GM10266 (cell line): ENCODE measurements around the gene HOXB6.

Experiments used
- DNase-seq: peaks from one replicate; pipeline ENCODE4 v3.0.0; 2012; ENCODE audit errors: extremely low spot score
- CTCF ChIP-seq: IDR thresholded peaks from 2 replicates; pipeline ENCODE4 v1.5.1; 2012; ENCODE audit warnings: mild to moderate bottlenecking, low read depth; ENCODE audit not compliant: control insufficient read depth, insufficient read depth; ENCODE audit errors: missing control alignments

HOXB6 gene

DNA sequence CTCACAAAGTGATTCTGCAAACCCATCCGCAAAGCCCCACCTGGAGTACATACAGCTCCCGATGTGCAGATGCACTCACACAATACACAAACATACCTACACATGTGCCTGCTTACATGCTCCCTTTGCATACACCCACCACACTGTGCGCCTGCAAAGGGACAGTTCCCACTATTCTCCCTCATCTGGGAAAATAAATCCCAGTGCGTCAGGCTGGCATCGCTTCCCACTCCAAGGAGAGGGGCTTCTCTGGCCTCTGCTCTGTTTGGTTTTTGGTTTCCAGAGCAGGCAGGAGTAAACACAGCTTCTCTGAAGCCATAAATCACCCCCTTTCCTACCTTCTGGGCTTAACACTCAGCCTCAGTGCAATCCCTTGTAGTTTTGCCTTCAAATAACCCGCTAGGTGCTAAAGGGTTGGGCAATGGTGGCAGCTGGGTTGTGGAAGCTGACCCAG lies 41.4 kb downstream of the HOXB6 start:
- no peak for DNase-seq
- no peak for TF ChIP-seq CTCF

DNA sequence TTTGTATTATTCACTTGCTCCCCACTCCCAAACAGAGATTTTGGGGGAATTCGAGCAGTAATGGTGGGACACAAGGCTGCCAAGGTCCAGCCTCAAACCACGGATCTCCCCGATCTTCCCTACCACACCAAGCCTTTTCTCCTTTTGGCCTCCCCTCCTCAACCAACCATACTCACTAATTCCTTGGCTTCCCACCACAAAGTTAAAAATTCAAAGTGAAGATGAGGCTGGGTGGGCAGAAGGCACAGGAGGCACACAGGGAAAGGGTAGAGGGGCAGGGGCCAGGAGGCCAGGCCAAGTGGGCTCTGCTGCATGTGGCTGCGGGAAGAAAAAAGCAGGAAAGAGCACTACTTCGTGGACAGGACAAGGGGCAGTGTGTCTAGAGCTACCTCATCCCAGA lies 41.9 kb downstream of the HOXB6 start:
- no peak for TF ChIP-seq CTCF

DNA sequence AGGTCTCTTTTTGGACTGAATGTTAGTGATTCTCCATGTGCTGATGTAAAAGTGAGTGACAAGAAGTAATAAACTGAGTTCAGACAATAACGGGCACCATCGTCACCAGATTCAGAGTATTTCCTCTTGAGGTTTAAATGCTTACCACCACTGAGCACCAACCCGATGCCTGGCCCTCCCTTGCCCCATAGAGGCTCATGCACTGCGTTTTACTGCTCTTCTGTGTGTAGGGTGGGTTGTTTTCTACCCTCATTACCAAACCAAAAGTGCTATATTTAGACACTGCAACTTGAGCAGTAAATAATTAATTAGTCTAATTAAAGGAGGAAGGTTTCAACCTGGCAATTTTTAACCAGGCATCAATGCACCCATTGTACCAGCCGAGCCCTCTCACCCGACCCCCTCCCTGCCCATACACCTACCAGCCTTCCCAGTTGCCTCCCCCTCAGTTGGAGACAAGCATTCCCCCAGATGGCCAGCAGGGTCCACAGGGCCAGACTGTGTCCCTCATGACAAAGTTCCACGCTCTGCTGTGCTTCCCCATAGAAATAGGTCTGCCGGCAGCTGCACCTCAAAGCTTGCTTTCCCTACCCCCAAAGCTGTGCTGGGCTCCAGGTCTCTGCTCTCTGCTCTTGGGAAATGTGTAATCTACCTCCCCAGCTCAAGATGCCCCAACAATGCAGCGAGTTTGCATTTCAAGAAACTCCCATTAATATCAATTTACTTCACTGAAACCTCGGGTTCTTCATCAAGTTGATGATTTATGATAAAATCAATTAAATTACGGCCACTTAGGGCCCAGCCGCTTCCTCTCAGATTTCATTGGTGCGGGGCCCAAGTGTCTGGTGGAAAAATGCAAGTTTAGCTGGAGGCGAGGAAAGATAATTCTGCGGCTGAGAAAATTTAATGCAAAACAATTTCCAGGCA lies 42.6 kb downstream of the HOXB6 start:
- peak; percentile 4 for TF ChIP-seq CTCF
- no peak for DNase-seq

More for the DNA sequence above, 41.9 kb downstream of the HOXB6 start:
- no peak for DNase-seq

GRCh38 chr17:48559840-48560817 lies 44.7 kb downstream of the HOXB6 start:
- TF ChIP-seq CTCF: no peak
- no peak for DNase-seq

DNA sequence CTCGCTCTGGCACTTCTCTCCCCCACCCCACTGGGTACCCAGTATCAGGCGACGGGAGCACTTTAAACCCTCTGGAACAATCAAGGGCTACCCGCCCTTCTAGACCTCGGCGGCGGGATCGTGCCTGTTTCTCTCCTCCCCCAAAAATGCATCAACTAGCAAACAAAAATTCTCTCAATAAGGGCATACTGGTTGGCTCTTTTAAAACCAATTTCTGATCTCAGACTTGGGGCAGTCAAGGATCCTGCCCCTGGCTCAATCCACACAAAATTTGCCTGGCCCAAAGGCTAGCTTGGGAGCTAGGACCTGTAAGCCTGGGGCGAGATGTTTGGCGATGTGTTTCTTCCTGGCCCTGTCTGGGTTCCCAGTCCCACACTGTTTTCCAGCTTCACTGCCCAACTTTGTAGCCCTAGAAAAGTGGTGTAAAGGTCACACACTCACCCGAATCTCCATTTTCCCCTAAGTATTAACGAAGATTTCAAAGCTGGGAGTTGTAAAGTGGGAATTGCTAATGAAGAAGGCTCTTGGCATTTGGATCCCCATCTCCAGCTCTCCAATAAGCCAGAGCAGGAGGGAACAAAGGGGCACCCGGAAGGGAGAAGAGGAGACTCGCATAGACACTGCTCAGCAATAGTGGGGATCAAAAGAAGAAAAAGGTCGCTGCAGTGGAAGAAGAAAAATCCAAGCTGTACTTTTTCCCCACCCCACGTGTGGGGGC lies 45.5 kb downstream of the HOXB6 start:
- no peak for TF ChIP-seq CTCF
- DNase-seq: no peak

- no peak for DNase-seq
- no peak for TF ChIP-seq CTCF
Measured at GRCh38 chr17:48558831-48559121, 46.0 kb downstream of the HOXB6 start.
